ENCODE data around the gene RHBDL1. TPM values are rescaled to one million over a fixed set of nuclear protein-coding genes. Genes with fewer than 3 reads are reported as not detected.

RHBDL1 gene
- polyA plus RNA-seq, 1 donor (not counting 4 experiments of a cell fraction or from before 2014, with no cell fraction given): 0.71 TPM

GRCh38 chr16:673399-673991 lies 2.0 kb upstream of the RHBDL1 start:
- Histone ChIP-seq H4K20me1 (ENCODE audit: control insufficient read depth, extremely low read depth, insufficient read depth, low read length) (no peaks in the 10 kb centered on the region), H3K36me3 (ENCODE audit: control insufficient read depth in 2 of 2, extremely low read depth in 1 of 2, insufficient read depth in 2 of 2, low read length in 2 of 2) (peaks cover 18 to 33% of the 10 kb centered on the region in 2 experiments), H3K79me2 (ENCODE audit: control insufficient read depth, insufficient read depth, low read length) (peaks cover 22% of the 10 kb centered on the region), H3K9ac (ENCODE audit: control insufficient read depth, extremely low read depth, insufficient read depth, low read length) (no peak overlapping the region), H3K4me2 (ENCODE audit: control insufficient read depth, extremely low read depth, insufficient read depth, low read depth, low read length) (no peak overlapping the region), H3K4me3 (ENCODE audit: control insufficient read depth in 2 of 3, extremely low read depth in 1 of 3, insufficient read depth in 2 of 3, low read depth in 1 of 3, low read length in 3 of 3) (no peak overlapping the region), H3K9me1 (ENCODE audit: control insufficient read depth, extremely low read depth, insufficient read depth, low read length) (no peaks in the 10 kb centered on the region), H2AFZ (ENCODE audit: control insufficient read depth, low read length) (no peak overlapping the region), H3K27me3 (ENCODE audit: control insufficient read depth, extremely low read depth, insufficient read depth, low read length) (no peaks in the 10 kb centered on the region), H3K27ac (ENCODE audit: control insufficient read depth, insufficient read depth, low read length) (no peak overlapping the region), H3K4me1 (ENCODE audit: control insufficient read depth, extremely low read depth, insufficient read depth, low read length) (peaks cover 28% of the 10 kb centered on the region), H3K9me3 (ENCODE audit: control insufficient read depth, low read depth, low read length) (no peaks in the 10 kb centered on the region)
- no peak for TF ChIP-seq EZH2 (IDR thresholded peaks at IDR 0.05; ENCODE audit: low read length)
- no peak for TF ChIP-seq CTCF (optimal IDR thresholded peaks at IDR 0.05 in 1 of 3, IDR thresholded peaks at IDR 0.05 in 1 of 3, conservative IDR thresholded peaks at IDR 0.05 in 1 of 3; ENCODE audit: extremely low read depth in 1 of 3, insufficient read depth in 2 of 3, low read length in 3 of 3)
- FAIRE-seq (no peak), DNase-seq (ENCODE audit: low read depth, low spot score) (no peak)
- dilution Hi-C loops (cut with MboI; ENCODE audit: extremely low pct_ligation_motif_present, low sequenced_read_pairs): no loop called here

- dilution Hi-C loops (cut with MboI; ENCODE audit: extremely low pct_ligation_motif_present, low sequenced_read_pairs): no loop called here
- H3K9me1 ChIP-seq (ENCODE audit: control insufficient read depth, extremely low read depth, insufficient read depth, low read length): no peaks in the 10 kb centered on the region
- no peak overlapping the region for H3K27ac ChIP-seq (ENCODE audit: control insufficient read depth, insufficient read depth, low read length)
- peaks cover 14% of the 10 kb centered on the region for H3K79me2 ChIP-seq (ENCODE audit: control insufficient read depth, insufficient read depth, low read length)
- H2AFZ ChIP-seq (ENCODE audit: control insufficient read depth, low read length): no peak overlapping the region
- no peak overlapping the region for H3K4me2 ChIP-seq (ENCODE audit: control insufficient read depth, extremely low read depth, insufficient read depth, low read depth, low read length)
- DNase-seq (ENCODE audit: low read depth, low spot score): no peak
- H3K4me1 ChIP-seq (ENCODE audit: control insufficient read depth, extremely low read depth, insufficient read depth, low read length): peaks cover 23% of the 10 kb centered on the region
- H4K20me1 ChIP-seq (ENCODE audit: control insufficient read depth, extremely low read depth, insufficient read depth, low read length): no peaks in the 10 kb centered on the region
- no peaks in the 10 kb centered on the region for H3K9me3 ChIP-seq (ENCODE audit: control insufficient read depth, low read depth, low read length)
- no peak overlapping the region for H3K4me3 ChIP-seq (ENCODE audit: control insufficient read depth in 2 of 3, extremely low read depth in 1 of 3, insufficient read depth in 2 of 3, low read depth in 1 of 3, low read length in 3 of 3)
- FAIRE-seq: no peak
- peaks cover 17 to 31% of the 10 kb centered on the region in 2 experiments for H3K36me3 ChIP-seq (ENCODE audit: control insufficient read depth in 2 of 2, extremely low read depth in 1 of 2, insufficient read depth in 2 of 2, low read length in 2 of 2)
- H3K27me3 ChIP-seq (ENCODE audit: control insufficient read depth, extremely low read depth, insufficient read depth, low read length): no peaks in the 10 kb centered on the region
- TF ChIP-seq EZH2 (IDR thresholded peaks at IDR 0.05; ENCODE audit: low read length): no peak
- TF ChIP-seq CTCF (optimal IDR thresholded peaks at IDR 0.05 in 1 of 3, IDR thresholded peaks at IDR 0.05 in 1 of 3, conservative IDR thresholded peaks at IDR 0.05 in 1 of 3; ENCODE audit: extremely low read depth in 1 of 3, insufficient read depth in 2 of 3, low read length in 3 of 3): no peak
- H3K9ac ChIP-seq (ENCODE audit: control insufficient read depth, extremely low read depth, insufficient read depth, low read length): no peak overlapping the region
These were observed 1.1 kb upstream of the RHBDL1 start for GRCh38 chr16:674214-674881.
